ENCODE measurements around the gene GZF1.

The GZF1 gene

GRCh38 chr20:23397961-23398360, 36.0 kb downstream of the GZF1 start:
- Histone ChIP-seq H3K27ac (peak overlapping the region in 2 of 21 experiments; percentile 9 to 45), H3K4me3 (no peak overlapping the region)

- peak overlapping the region in 1 of 21 experiments; percentile 26 for H3K27ac ChIP-seq
- no peak overlapping the region for H3K4me3 ChIP-seq
These were observed 37.7 kb downstream of the GZF1 start for GRCh38 chr20:23399568-23400241.

- H3K27ac ChIP-seq: no peak overlapping the region
- H3K4me3 ChIP-seq: no peak overlapping the region
These were observed 39.1 kb downstream of the GZF1 start for GRCh38 chr20:23401051-23401450.

GRCh38 chr20:23403751-23404150, 41.8 kb downstream of the GZF1 start:
- no peak overlapping the region for H3K4me3 ChIP-seq
- H3K27ac ChIP-seq: no peak overlapping the region

GRCh38 chr20:23404196-23404595, 42.2 kb downstream of the GZF1 start:
- Histone ChIP-seq H3K4me3 (no peak overlapping the region), H3K27ac (no peak overlapping the region)

GRCh38 chr20:23406880-23407279, 44.9 kb downstream of the GZF1 start:
- H3K27ac ChIP-seq: no peak overlapping the region

GRCh38 chr20:23407781-23408464, 45.9 kb downstream of the GZF1 start:
- Histone ChIP-seq H3K27ac (no peak overlapping the region), H3K4me3 (no peak overlapping the region)

More at GRCh38 chr20:23406880-23407279, 44.9 kb downstream of the GZF1 start:
- H3K4me3 ChIP-seq: no peak overlapping the region

GRCh38 chr20:23408957-23409356, 47.0 kb downstream of the GZF1 start:
- peak overlapping the region in 1 of 21 experiments; percentile 47 for H3K27ac ChIP-seq
- H3K4me3 ChIP-seq: no peak overlapping the region

GRCh38 chr20:23409800-23410199, 47.8 kb downstream of the GZF1 start:
- no peak overlapping the region for H3K4me3 ChIP-seq
- no peak overlapping the region for H3K27ac ChIP-seq

- peak overlapping the region in 2 of 21 experiments; percentile 25 for H3K27ac ChIP-seq
These were observed 49.1 kb downstream of the GZF1 start for GRCh38 chr20:23410916-23411695.

GRCh38 chr20:23412026-23412425, 50.0 kb downstream of the GZF1 start:
- Histone ChIP-seq H3K27ac (no peak overlapping the region), H3K4me3 (no peak overlapping the region)

More at GRCh38 chr20:23410916-23411695, 49.1 kb downstream of the GZF1 start:
- H3K4me3 ChIP-seq: no peak overlapping the region

- no peak overlapping the region for H3K27ac ChIP-seq
These were observed 52.0 kb downstream of the GZF1 start for GRCh38 chr20:23413862-23414422.

GRCh38 chr20:23414526-23415188, 52.7 kb downstream of the GZF1 start:
- Histone ChIP-seq H3K27ac (no peak overlapping the region), H3K4me3 (no peak overlapping the region)

More at GRCh38 chr20:23413862-23414422, 52.0 kb downstream of the GZF1 start:
- H3K4me3 ChIP-seq: no peak overlapping the region

- H3K27ac ChIP-seq: peak overlapping the region in 1 of 21 experiments; percentile 4
- no peak overlapping the region for H3K4me3 ChIP-seq
These were observed 53.6 kb downstream of the GZF1 start for GRCh38 chr20:23415555-23415954.

GRCh38 chr20:23415959-23416583, 54.1 kb downstream of the GZF1 start:
- no peak overlapping the region for H3K4me3 ChIP-seq
- H3K27ac ChIP-seq: no peak overlapping the region

- Histone ChIP-seq H3K4me3 (no peak overlapping the region), H3K27ac (no peak overlapping the region)
These were observed 55.9 kb downstream of the GZF1 start for GRCh38 chr20:23417861-23418260.

GRCh38 chr20:23419657-23419994, 57.6 kb downstream of the GZF1 start:
- Histone ChIP-seq H3K4me3 (peak overlapping the region; percentile 76 to 93 (median 87)), H3K27ac (peak overlapping the region in 18 of 21 experiments; percentile 1 to 97 (median 93))

- Histone ChIP-seq H3K4me3 (peak overlapping the region; percentile 76 to 93 (median 87)), H3K27ac (peak overlapping the region; percentile 66 to 97 (median 92))
These were observed 58.3 kb downstream of the GZF1 start for GRCh38 chr20:23419995-23420901.
